ENCODE results near the gene HSPBP1. TPM values are rescaled to one million over a fixed set of nuclear protein-coding genes. Genes with fewer than 3 reads are reported as not detected.

Gene HSPBP1
- total and polyA plus RNA-seq, 2 of the 4 experiments (the other 2 are of a cell fraction): 21.0 to 43.2 TPM

GRCh38 chr19:55311397-55311796, 31.5 kb upstream of the HSPBP1 start:
- H2BK120ac ChIP-seq (ENCODE audit: low read depth, low read length): no peak overlapping the region
- ATAC-seq (ENCODE audit: low read depth) (no peak), DNase-seq (no peak)
- peaks cover 1% of the 10 kb centered on the region; the same call in 1 of the 2 replicates for H3K9me3 ChIP-seq (ENCODE audit: control insufficient read depth, insufficient read depth, low read length)
- POLR2A ChIA-PET (ENCODE audit: unreplicated experiment): no interaction called here
- dilution Hi-C loops (cut with HindIII; ENCODE audit: low sequenced_read_pairs, unreplicated experiment) (no loop called here), in situ Hi-C loops (cut with MboI; ENCODE audit: low sequenced_read_pairs) (no loop called here), intact Hi-C loops (cut with micrococcal nuclease) (no loop called here)
- CTCF ChIA-PET: no interaction called here
- H4K20me1 ChIP-seq (ENCODE audit: insufficient read depth, low read length): no peaks in the 10 kb centered on the region
- no peak overlapping the region for H3K4me2 ChIP-seq (ENCODE audit: low read depth, low read length)
- no peak overlapping the region for H2AK9ac ChIP-seq (replicated peaks; ENCODE audit: low read depth, low read length, poor library complexity)
- no peak overlapping the region for H3K56ac ChIP-seq (ENCODE audit: extremely low read depth, insufficient read depth, low read length)
- H3K14ac ChIP-seq (replicated peaks; ENCODE audit: low read depth, low read length): no peak overlapping the region
- no peak overlapping the region for H3K4ac ChIP-seq (ENCODE audit: low read depth, low read length)
- no peak overlapping the region for H2BK15ac ChIP-seq (ENCODE audit: low read depth, low read length)
- no peak overlapping the region for H3K23ac ChIP-seq (ENCODE audit: low read depth, low read length)
- TF ChIP-seq SMC3 (IDR thresholded peaks at IDR 0.05; ENCODE audit: low read depth, low read length) (no peak), BHLHE40 (IDR thresholded peaks at IDR 0.05; ENCODE audit: low read depth, low read length) (no peak), CEBPB (IDR thresholded peaks at IDR 0.05; ENCODE audit: low read depth, low read length) (no peak), CHD1 (IDR thresholded peaks at IDR 0.05; ENCODE audit: low read depth, low read length) (no peak), MAZ (IDR thresholded peaks at IDR 0.05; ENCODE audit: borderline replicate concordance, low read depth, low read length) (no peak), RAD21 (IDR thresholded peaks at IDR 0.05; ENCODE audit: low read length) (no peak), MAFK (IDR thresholded peaks at IDR 0.05; ENCODE audit: low read depth, low read length) (no peak), MXI1 (IDR thresholded peaks at IDR 0.05; ENCODE audit: borderline replicate concordance, low read depth, low read length) (no peak), RCOR1 (IDR thresholded peaks at IDR 0.05; ENCODE audit: insufficient replicate concordance, low read length) (no peak), POLR2A (IDR thresholded peaks at IDR 0.05; ENCODE audit: low read depth, low read length) (no peak), RFX5 (IDR thresholded peaks at IDR 0.05; ENCODE audit: low read depth, low read length) (no peak), FOS (IDR thresholded peaks at IDR 0.05; ENCODE audit: low read depth, low read length) (no peak), NFE2L2 (IDR thresholded peaks at IDR 0.05; ENCODE audit: low read depth, low read length) (no peak)
- TF ChIP-seq, protein P1, sequence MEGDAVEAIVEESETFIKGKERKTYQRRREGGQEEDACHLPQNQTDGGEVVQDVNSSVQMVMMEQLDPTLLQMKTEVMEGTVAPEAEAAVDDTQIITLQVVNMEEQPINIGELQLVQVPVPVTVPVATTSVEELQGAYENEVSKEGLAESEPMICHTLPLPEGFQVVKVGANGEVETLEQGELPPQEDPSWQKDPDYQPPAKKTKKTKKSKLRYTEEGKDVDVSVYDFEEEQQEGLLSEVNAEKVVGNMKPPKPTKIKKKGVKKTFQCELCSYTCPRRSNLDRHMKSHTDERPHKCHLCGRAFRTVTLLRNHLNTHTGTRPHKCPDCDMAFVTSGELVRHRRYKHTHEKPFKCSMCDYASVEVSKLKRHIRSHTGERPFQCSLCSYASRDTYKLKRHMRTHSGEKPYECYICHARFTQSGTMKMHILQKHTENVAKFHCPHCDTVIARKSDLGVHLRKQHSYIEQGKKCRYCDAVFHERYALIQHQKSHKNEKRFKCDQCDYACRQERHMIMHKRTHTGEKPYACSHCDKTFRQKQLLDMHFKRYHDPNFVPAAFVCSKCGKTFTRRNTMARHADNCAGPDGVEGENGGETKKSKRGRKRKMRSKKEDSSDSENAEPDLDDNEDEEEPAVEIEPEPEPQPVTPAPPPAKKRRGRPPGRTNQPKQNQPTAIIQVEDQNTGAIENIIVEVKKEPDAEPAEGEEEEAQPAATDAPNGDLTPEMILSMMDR (conservative IDR thresholded peaks at IDR 0.05; ENCODE audit: low read depth, low read length): no peak
- TF ChIP-seq, protein P2, sequence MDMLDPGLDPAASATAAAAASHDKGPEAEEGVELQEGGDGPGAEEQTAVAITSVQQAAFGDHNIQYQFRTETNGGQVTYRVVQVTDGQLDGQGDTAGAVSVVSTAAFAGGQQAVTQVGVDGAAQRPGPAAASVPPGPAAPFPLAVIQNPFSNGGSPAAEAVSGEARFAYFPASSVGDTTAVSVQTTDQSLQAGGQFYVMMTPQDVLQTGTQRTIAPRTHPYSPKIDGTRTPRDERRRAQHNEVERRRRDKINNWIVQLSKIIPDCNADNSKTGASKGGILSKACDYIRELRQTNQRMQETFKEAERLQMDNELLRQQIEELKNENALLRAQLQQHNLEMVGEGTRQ (IDR thresholded peaks at IDR 0.05; ENCODE audit: low read depth, low read length): no peak
- TF ChIP-seq, protein P3, sequence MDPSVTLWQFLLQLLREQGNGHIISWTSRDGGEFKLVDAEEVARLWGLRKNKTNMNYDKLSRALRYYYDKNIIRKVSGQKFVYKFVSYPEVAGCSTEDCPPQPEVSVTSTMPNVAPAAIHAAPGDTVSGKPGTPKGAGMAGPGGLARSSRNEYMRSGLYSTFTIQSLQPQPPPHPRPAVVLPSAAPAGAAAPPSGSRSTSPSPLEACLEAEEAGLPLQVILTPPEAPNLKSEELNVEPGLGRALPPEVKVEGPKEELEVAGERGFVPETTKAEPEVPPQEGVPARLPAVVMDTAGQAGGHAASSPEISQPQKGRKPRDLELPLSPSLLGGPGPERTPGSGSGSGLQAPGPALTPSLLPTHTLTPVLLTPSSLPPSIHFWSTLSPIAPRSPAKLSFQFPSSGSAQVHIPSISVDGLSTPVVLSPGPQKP (IDR thresholded peaks at IDR 0.05; ENCODE audit: borderline replicate concordance, low read depth, low read length): no peak
- H3K27me3 ChIP-seq (ENCODE audit: control insufficient read depth, insufficient read depth, low read length): no peaks in the 10 kb centered on the region
- H4K5ac ChIP-seq (ENCODE audit: low read depth, low read length): no peak overlapping the region
- no peak overlapping the region for H2AK5ac ChIP-seq (ENCODE audit: low read depth, low read length)
- no peak overlapping the region for H3K4me3 ChIP-seq (ENCODE audit: insufficient read depth, low read depth, low read length)
- WGBS, 2 experiments (ENCODE audit: extremely low coverage in 2 of 2, insufficient read length in 1 of 2): 94% methylated on average over 6 of the region's 9 CpGs; no CpG with 5 or more reads in 1 of the 2 experiments
- no TSS peak for BruUV-seq (replicated peaks)
- peaks cover 20% of the 10 kb centered on the region for H3K36me3 ChIP-seq (ENCODE audit: control insufficient read depth, insufficient read depth, low read length)
- no peak overlapping the region for H2AFZ ChIP-seq (replicated peaks; ENCODE audit: low read length, poor library complexity)
- H3K27ac ChIP-seq (ENCODE audit: insufficient read depth, low read length): no peak overlapping the region
- H2BK20ac ChIP-seq (ENCODE audit: low read depth, low read length): no peak overlapping the region
- H3K4me1 ChIP-seq (ENCODE audit: control insufficient read depth, insufficient read depth, low read length): no peaks in the 10 kb centered on the region; the same call in 1 of the 2 replicates
- H3K9me1 ChIP-seq (ENCODE audit: insufficient read depth, low read length): no peaks in the 10 kb centered on the region
- H4K8ac ChIP-seq (ENCODE audit: low read depth in 2 of 2, low read length in 2 of 2): no peak overlapping the region
- no peaks in the 10 kb centered on the region for H3K79me1 ChIP-seq (ENCODE audit: low read depth in 1 of 2, low read length in 2 of 2)
- no peak overlapping the region for H3K18ac ChIP-seq (ENCODE audit: low read depth, low read length)
- H3K9ac ChIP-seq (ENCODE audit: low read depth, low read length): no peak overlapping the region
- no peak overlapping the region for H2BK5ac ChIP-seq (ENCODE audit: low read depth, low read length, poor library complexity, severe bottlenecking)
- H4K91ac ChIP-seq (ENCODE audit: insufficient read depth, low read depth, low read length): no peak overlapping the region
